Epithelial cell of alveolus of lung (primary cell): ENCODE measurements around the gene PDHB. TPM values are rescaled to one million over a fixed set of nuclear protein-coding genes. Genes with fewer than 3 reads are reported as not detected.

Experiments used
- total RNA-seq: library from RNA; depleted of rRNA; stranded (reverse); fragments of >200 nt; gene quantifications from 2 replicates; pipeline ENCODE4 v1.2.1, GENCODE V29; 2015

PDHB gene
- 68.0 and 108 TPM in 2 replicates for total RNA-seq

DNA sequence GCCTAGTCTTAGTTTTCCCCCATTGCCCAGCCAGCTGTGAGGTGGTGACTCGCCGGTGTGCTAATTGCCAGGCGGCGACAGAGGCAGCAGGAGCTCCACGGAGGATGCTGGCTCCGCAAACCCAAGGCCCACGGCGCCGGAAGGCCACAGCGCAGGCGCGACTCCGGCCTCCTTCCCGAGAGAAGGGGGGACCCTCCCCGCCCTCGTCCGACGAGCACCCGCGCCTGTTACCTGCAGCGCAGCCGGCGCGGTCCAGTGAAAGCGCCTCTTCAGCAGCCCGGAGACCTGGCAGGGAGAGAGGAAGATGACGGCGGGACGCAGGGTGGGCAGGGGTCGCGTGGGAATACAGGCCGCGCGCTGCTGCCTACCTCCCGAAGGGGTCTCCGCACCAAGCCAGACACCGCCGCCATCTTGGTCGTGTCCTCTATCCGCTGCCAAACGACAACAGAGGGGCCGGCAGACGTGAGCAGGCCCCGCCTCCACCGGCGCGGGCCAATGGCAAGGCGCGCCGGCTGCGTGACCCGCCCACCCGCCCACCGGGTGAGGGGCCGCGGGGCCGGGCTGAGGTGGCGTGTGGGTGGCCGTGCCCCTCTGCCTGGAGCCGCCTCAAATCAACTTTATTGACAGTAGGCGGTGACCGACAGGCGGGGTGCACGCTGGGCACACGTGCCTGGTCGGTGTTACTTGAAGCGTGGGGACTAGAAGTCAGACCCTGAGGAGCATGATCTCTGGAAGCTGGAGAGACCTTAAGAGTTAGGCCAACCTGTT lies at the start of gene PDHB:
PDHB (minus strand) TSS at position 433 of the 768 bp plus-strand sequence; CDS start at position 410, 23 bp downstream.

Other genes starting within 250 kb of the PDHB start
- gene DNASE1L3, start 222.9 kb downstream of the PDHB start, total RNA-seq: not detected in 2 replicates
- 7.2 and 8.0 TPM in 2 replicates for gene ABHD6, start 196.0 kb downstream of the PDHB start, total RNA-seq
- gene RPP14, start 127.6 kb downstream of the PDHB start, total RNA-seq: 10.6 and 10.7 TPM in 2 replicates
- gene HTD2, start 127.3 kb downstream of the PDHB start, total RNA-seq: 4.6 and 5.0 TPM in 2 replicates
- gene PXK, start 100.9 kb downstream of the PDHB start, total RNA-seq: 31.2 and 35.6 TPM in 2 replicates
- gene KCTD6, start 58.3 kb upstream of the PDHB start, total RNA-seq: 10.0 and 10.9 TPM in 2 replicates
- gene ACOX2, start 103.4 kb upstream of the PDHB start, total RNA-seq: 3.1 and 9.1 TPM in 2 replicates
- gene FAM107A, start 143.6 kb upstream of the PDHB start, total RNA-seq: 0.13 and 0.32 TPM in 2 replicates
- gene FAM3D, start 232.9 kb upstream of the PDHB start, total RNA-seq: not detected in 2 replicates